Glomerular endothelial cell (primary cell): ENCODE measurements around the gene FAM120B. TPM values are rescaled to one million over a fixed set of nuclear protein-coding genes. Genes with fewer than 3 reads are reported as not detected.

ENCODE experiments used
- DNase-seq: peaks from one replicate; pipeline ENCODE4 v3.0.0-alpha.2; 2011; ENCODE audit warnings: low read depth, low spot score; ENCODE audit errors: extremely low read depth
- total RNA-seq: library from RNA; depleted of rRNA; stranded (reverse); fragments of >200 nt; gene quantifications from 2 replicates; pipeline ENCODE4 v1.2.3, GENCODE V29; 2015

FAM120B gene
- total RNA-seq, 1 donor from 2014 or later = 33.8 TPM

DNA sequence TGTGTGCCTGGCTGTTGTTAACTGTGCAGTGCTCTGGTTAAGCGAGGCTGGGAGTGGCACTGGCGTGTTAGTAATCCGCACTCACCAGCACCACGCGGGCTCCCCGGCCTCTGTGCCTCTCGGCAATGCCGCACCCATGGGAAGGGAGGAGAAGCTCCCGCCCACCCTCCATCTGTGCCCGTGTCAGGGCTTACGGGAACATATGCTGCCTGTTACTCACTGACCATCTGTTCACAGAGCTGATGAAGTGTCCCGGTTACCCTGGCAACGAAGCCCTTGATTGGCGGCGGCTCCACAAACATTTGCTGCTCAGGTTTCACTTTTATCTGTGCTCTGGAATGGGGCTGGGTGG is 131.8 kb downstream of the FAM120B start:
- DNase-seq = peak; percentile 75

DNA sequence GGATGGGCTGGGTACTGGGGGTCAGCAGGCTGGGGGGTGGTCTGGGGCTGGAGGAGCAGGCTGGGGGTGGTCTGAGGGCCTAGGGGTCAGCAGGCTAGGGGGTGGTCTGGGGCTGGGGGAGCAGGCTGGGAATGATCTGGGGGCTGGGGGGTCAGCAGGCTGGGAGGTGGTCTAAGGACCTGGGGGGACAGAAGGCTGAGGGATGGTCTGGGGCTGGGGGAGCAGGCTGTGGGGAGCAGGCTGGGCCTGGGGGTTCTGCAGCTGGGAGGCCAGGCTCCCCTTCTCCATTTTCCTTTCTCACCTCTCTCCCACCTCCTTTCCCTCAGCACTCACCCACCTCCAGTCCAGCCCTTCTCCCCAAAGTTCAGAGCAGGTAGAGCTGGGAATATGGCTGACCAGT is 132.3 kb downstream of the FAM120B start:
- DNase-seq = no peak

DNA sequence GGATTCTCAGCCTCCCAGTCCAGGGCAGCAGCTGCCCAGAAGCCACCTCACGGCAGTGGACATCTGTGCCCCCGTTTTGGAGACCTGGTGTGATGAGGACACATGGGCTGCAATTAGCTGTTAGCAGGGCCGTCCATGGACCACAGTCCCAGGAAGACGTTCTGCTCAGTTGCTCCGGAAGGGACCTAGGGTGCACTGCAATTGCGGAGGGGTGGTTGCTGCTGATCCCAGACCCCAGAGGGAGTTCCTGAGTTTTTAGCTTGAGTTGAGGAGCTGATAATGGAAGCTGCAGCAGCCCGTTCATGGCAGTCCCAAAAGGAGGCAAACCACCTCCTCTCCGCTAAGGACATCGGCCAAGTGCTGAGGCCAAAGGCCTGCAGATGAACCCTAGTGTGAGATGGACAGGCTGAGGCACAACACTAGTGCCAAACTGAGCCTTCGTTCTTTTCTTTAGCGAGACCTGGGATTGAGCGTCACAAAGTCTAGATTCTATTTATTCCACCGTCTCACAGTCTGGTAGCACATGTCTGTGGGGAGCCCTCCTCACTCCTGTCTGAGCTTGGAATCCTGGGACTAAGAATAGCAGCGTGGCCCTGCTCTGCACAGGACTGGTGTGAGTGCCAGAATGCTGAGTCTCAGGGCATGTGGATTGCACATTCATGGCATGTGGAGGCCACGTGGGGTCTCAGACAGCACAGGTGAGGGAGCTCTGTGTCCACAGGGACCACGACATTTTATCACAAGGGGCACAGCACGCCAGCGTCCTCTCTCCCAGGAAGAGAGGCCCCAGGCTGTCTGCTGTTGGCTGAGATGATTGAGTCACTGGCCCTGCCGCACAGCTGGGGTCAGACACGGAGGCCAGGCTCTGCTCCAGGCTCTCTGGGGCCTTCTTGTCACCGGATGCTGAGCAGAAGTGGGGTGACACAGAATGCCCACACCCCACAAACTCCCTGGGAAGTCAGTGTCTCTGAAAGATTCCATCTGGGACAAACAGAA is 133.1 kb downstream of the FAM120B start:
- no peak for DNase-seq

DNA sequence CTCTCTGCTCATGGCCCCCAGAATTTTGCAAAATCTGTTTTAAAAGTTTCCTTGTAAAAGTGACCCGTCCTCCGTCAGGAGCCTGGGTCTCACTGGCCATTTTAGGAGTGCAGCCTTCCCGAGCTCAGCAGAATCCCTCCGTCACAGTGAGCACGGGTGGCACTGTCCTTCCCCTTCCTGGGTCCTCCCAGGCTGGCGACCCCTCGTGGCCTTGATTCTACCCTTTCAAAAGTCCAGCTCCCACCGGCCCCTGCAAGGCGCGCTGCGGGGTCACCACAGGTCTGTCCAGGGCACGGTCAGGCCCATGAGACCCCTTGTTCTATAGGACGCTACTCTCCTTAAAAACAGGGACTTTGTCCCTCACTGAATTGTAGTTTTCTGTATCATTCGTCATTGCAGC is 133.9 kb downstream of the FAM120B start:
- DNase-seq = no peak

DNA sequence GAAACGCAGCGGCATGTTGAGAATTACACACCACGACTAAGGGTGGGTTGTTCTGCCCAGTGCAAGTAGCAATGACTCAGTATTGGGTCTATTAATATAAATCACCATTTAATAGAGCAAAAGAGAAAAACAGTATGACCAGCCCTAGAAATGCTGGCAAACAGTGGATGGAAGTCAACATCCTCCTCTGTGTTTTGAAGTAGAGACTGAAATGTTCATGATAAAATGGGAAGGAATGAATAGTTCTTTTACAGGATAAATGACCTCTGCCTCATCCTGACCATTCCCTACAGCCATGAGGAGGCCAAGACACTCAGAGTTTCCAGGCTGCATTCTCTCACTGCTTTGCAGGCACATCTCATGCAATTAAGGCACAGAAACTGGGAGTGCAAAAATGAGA is 134.8 kb downstream of the FAM120B start:
- no peak for DNase-seq

DNA sequence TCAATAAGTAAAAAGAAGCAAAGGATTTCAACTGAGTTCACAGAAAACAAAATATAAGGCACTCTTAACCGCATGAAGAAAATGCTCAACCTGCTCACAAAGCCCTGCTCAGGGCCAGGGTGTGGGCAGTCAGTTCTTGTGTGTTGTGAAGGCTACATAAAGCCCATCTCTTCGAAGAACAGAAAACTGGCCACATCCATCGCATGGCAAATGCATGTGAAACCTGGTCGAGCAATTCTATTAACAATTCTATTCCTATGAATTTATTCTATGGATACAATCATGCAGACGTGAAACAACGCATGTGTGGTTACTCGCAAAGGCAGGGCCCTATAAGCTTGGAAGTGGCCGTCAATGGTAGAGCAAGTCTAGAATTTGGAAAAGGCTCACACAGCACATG is 136.0 kb downstream of the FAM120B start:
- DNase-seq = no peak

DNA sequence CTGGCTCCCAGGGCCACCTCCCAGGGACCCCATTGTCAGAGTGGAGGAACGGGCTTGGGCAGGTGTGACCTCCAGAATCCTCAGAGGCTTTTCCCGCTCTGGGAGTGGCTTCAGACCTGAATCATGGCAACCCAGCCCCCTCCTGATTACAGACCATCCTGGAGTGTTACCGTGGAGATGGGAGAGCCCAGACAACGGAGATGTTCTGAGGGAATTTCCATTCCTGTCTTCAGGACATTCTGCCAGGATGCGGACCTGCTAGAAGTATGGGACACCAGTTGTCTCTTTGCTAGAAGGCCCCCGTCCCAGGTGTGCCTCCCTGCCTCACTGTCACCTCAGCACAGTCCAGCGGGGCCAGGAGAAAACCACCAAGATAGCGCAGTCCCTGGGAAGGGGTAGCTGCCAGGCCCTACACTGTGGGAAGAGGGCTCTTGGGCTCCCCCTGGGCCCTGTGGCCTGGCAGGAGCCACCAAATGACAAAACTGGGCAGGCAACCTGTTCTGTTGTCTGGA is 136.6 kb downstream of the FAM120B start:
- no peak for DNase-seq

DNA sequence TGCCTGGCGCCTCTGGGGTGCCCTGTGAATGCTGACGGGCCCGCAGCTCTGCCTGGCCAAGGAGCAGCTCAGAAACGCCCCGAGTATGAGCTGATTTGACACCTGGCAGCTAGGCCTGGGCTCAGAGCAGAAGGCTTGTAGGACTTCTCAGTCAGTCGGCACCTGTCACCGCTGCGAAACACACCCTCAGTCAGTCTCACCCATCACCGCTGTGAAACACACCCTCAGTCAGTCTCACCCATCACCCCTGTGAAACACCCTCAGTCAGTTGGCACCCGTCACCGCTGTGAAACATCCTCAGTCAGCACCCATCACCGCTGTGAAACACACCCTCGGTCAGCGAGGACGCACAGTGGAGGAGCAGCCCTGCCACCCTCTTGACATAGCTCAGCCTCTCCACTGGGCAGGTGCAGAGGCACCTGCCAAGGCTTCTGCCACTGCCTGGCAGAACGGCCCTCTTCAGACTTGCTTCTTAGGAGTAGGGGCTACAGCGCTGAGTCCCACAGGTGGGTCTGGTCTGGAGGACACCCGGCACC is 137.6 kb downstream of the FAM120B start:
- DNase-seq = no peak

DNA sequence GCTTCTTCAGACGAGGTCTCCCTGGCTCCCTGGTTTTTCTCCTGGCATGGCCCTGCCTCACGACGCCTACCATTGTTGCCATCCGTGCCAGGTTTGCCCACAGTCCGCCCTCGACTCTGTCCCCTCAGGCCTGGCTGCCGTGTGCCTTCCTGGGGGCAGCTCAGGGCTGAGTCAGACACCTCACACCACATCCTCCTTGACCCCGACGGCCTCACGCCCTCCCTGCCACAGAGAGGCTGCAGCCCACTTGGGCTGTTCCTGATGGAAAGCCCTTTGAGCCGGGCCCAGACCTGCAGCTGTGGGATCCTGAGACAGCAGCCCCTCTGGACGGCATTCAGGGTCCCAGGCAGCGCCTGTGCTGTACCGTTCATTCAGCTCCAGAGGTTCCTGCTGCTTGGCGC is 138.3 kb downstream of the FAM120B start:
- DNase-seq = no peak

DNA sequence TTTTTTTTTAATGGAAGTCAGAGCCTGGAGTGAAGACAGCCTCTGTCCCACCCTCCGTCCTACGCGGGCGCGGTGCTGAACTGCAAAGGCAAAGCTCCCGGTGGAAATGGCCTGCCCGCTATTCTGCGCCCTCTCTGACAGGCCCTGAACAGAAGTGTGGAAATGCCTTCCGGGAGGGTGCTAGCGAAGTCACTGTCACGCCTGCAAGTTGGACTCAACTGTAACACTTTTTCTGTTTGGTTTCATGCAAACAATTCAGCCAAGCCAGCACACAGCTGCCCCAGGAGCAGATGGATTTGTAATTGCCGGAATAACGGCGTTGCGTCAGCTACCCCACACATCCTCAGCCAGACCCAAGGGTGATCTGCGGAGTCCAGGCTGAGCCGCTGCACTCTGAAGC is 138.9 kb downstream of the FAM120B start:
- DNase-seq = no peak

DNA sequence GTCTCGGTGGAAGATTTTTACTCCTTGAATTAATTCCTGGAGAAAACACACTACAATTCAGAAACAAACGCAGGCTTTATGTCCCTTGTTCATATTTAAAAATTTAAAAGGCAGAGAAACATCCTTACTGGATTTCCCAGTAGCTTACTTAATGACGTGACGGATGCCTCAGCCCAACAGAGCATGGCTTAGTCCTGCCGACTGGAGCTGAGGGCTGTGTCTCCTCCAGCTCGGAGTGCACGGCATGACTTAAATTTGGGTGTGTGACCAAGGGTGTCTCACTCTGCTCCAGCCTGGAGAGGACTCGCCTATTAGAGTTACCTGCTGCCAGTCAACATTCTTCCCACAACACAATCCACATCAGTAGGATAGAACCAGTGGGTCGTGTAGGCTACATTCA is 139.4 kb downstream of the FAM120B start:
- DNase-seq = no peak

DNA sequence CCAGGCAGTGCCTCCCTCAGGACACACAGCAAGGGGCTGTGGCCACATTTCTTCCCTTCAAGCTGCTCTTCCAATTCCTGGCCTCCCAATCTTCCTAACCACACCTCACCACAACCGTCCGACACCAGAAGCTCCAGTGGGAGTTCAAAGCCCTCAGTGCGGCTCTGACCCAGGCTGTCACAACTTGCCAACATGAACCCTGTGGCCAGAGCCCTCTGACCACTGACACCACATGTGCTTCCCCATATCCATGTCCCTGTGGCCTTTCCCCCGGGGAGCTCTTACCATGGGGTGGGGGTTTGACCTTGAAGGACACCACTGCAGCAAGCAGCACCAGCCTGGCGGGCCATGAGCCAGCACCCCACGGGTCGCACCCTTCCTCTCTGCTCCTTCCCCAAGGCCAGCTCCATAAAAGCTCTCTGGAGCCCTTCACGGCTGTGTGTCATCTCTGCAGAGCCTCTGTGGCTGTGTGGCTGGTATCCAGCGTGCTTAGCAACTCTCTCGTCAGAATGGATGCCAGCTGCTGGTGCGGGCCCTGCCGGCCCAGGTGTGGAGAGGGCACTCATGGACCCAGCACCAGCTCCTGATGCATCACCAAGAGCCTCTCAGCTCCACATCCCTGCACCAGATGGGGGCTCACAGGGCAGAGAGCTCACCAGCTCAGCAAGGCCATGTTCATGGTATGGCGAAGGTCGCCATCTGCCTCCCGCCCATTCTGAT is 140.4 kb downstream of the FAM120B start:
- no peak for DNase-seq

DNA sequence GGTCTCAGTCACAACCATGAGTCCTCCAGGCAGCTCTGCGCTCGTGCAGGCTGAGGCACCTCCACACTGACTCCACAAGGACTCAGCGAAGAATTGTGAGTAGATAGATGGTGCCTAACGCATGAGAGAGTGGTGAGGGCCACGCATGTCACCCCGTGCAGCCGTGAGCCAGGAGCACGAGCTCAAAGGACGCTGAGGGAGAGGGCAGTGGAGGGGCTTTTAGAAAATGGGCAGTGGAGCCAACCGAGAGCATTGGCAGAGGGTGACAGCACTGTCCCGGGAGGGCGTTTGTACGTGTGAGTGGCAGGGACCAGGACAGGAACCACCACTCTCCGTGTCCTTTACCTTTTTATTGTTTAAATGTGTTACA is 141.0 kb downstream of the FAM120B start:
- no peak for DNase-seq

DNA sequence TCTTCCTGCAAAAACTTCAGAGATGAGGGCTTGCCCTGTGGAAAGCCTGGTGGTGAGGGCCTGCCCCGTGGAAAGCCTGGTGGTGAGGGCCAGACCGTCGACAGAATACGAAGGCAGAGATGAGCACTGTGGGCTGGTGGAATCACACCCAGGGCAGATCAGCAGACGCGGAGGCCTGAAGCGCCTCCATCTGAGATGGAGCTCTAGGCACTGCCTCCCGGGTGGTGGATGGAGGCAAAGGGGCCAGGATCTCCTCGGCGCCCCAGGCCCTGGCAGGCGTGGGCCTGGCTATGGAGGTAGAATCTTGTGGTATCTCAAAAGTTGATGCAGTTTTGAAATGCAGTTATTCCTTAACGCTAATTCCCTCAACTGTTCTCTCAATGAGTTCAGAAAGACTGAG is 141.8 kb downstream of the FAM120B start:
- DNase-seq = no peak

DNA sequence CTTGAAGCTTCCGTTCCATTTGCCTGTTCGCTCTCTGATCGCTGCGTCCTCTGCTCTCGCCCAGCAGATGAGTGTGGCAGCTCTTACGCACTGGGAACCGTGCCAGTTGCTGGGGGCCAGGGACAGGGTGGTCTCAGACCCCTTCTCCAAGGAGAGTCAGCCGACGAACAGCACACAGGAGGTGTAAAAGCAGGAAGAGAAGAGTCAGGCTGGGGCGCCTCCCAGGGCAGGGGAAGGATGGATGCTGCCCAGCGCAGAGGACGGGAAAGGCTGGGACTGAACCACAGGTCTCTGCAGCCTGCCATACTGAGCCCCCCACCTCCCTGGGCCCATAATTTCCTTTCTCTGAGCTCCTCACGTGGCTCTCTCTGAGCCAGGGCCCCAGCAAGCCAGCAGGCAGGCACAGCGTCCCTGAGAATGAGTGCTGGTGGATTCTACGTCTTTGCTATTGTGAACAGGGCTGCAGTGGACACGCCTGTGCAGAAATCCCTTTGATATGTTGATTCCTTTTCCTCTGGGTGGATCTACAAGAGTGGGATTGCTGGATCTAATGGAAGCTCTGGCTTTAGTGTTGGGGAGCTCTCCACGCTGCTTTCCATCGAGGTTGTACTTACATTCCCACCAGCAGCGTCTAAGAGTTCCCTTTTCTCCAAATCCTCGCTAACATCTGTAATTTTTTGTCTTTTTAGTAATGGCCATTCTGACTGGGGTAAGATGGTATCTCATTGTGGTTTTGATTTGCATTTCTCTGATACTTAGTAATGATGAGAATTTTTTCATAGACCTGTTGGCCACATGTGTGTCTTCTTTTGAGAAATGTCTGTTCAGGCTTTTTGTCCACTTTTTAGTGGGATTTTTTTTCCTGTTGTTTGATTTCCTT is 142.4 kb downstream of the FAM120B start:
- DNase-seq = no peak

DNA sequence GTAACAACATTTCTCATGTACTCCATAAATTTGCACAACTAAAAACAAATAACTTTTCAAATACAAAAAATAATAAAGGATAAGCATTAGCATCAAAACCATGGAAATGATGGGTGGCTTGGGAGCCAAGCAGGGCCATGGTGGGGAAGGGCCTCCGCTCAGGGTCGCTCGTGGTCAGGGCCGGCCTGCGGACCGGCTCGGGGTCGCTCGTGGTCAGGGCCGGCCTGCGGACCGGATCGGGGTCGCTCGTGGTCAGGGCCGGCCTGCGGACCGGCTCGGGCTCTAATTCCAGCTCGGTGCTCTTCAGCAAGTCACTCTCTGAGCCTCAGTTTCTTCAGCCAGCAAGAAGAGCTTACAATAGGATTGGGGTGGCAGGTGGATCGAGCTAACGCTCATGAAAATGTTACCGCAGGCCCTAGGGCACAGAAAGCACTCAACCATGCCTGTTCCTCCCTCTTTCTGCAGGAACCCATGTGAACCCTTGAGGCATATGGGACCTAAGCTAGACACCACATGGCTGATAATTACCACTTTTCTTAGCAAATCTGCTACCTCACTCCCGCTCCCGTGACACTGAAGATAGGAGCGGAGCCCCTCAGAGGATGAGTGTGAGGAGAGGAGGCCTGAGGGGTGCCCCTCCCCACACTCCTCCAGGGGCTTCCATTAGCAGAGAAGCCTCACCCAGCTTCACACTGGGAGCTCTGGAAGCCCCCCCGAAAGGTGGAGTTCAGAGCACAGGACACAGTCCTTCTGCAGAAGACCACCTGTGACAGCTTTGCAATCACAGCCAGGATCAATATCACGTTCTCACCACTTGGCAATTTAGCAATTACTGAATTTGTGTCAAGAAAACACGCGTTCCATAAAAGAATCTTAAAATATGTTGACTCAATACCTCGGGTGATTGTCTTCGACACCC is 143.5 kb downstream of the FAM120B start:
- no peak for DNase-seq

DNA sequence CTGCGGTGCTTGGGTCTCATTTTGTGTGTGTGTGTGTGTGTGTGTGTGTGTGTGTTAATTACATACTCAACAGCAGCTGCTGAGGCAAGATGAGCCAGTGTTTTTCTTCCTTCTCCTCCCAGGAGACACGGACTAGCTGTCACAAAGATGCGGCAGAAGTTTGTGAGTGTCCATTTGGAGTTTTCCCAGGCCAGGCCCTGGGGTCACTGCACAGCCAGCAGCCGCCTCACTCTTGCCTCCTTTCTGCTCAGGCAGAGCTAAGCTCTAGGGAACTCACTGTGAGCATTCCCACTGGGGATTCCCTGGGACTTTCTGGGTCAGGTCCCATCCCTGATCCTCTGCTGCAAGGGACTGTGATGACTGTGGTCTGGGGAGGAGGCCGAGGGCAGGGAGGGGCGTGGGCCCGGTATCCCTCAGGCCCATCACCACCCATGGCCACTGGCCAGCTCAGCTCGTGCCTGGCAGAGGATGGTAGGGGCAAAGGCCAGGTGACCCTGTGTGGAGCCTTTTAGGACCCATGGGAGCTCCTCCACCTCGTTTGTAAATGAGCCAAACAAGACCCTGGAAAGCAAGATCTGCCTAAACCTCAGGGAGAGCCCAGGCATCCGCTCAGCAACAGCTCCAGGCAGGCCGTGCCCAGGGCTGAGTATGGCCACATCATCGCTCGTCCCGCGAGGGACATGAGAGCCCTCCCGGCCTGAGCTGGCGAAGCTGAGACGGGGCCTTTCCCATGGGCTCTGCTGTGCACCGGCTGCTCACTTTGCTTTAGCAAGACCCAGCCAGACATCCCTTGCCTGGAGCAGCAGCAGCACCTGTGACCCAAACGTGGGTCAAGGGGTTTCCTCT is 144.6 kb downstream of the FAM120B start:
- DNase-seq = no peak

DNA sequence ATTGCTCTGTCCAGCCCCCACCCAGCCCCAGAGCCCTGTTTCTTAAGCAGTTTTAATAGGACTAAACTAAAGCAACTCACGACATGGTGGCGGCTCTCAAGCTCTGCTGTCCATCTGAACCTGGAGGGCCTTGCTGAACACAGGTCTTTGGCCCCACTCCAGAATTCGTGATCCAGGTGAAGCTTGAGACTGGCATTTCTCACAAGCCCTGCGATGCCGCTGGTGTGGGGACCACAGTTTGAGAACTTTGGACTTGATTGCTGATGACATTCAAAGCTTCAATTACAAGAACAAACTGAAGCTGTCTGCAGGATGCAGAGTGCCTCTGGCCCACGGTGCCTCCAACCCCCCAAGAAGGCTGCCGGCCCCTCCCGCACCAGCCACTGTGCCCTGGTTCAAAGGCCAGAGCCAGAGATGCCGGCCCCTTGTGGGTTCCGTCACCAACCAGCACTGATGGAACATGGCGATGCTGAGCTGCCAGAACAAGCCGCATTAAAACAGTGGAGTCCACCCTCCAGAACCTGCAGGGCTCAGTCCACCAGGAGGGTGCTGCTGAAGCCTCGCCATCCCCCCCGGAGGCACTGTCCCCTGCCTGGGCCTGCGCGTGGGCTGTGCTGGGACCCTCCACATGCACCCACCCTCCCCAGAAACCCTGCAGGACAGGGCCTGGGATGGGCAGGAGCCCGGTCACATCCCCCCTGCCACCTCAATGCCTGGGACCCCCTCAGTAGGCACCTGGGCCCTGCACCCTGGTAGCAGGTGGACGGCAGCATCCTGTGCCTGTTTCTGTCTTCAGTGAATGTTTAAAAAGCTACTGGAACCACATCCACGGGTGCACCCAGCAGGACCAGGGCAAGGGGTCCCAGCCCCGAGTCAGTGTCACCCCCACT is 145.4 kb downstream of the FAM120B start:
- DNase-seq = no peak
